ENCODE measurements around the gene MYO7B.
"Not testable (repeated sequence)": the region's sequence is repeated elsewhere in the genome, so short reads cannot be mapped to it uniquely, and the experiment has no call there.

The MYO7B gene

DNA sequence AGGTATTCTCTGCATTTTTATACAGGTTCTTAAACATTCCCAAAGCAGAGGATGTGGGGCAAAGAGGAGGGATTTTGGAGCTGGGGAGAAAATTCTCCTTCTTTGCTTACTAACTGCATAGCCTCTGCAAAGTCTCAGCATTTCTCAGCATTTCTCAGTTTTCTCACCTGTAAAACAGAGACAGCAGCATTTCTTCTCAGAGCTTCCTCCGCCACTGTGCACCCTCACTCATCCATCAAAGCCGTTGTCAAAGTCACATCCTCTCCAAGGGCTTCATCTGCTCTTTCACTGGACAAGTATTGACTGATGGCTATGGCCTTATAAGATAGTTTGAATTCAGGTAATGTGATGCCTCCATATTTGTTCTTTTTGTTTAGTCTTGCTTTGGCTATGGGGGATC lies 17.4 kb downstream of the MYO7B start:
- no peak for DNase-seq

DNA sequence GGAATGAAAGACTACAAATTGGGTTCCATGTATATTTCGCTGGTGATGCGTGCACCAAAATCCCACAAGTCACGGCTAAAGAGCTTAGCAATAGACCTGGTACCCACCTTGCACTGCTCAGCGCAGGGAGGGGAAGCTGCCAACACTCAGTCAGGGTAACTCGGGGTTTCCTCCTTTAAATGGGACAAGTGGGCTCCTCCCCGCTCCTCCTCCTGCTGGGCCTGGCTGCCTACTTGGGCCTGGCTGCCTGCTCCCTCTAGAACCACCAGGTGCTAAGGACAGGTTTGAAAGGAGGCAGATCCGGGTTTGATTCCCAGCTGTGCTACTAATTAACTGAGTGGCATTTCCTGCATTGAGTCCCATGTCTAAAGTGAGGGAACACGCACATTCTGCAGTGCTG lies 23.4 kb downstream of the MYO7B start:
- no peak for DNase-seq

DNA sequence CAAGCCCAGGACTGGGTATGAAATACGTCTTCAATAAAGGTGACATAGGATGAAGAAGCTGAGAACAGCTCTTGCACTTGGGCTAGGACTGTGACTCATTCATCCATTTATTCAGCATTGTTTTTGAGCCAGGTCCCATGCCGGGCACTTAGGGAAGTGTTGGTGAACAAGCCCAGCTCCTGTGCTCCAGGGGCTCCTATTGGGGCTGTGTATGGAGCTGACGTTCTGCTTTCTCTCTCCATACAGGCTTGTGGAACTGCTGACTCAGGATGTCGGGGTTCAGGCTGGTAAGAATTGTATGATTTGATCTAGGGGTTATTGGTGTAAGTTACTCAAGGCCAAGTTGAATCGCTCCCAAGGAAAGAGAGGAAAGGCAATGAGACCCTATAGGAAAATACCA lies 24.0 kb downstream of the MYO7B start:
- no peak for DNase-seq

GRCh38 chr2:127560201-127560930 lies 24.9 kb downstream of the MYO7B start:
- no peak for DNase-seq

DNA sequence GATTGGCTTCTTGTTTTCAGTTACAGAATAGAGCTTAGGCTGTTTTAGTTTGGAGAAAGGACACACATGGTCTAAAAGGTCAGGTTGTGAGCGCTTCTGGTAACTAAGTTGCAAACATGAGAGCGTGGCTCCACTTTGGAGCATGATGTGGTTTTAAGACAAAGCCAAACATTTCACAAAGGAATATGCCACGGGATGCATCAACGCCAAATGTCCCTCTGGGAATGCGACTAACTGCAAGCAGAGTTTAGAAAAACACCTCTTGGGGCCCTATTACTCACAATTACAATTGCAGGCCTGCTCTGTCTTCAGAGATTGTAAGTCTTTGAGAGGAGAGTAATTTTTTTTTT lies 25.4 kb downstream of the MYO7B start:
- DNase-seq: no peak

- DNase-seq: no peak
Observed at GRCh38 chr2:127561371-127561770, 25.9 kb downstream of the MYO7B start.

DNA sequence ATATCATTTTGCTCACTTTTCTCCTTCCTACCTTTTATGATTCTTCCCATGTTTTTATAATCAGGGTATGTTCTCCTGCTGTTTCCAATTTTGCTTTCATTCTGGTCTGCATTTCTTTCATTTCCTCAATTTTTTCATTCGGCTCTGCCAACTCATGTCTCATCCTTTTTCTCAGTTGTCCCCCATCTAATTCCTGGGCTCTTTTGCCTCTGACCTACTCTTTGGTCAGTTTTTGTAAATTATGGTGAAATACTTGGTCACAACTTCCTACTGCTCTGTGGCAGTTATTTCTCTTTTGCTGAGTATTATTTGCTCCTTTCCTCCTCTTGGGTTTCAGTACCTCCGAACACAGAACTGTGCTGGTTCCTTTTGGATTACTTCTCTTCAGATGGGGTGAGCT lies 27.5 kb downstream of the MYO7B start:
- no peak for DNase-seq

GRCh38 chr2:127563458-127564428 lies 28.3 kb downstream of the MYO7B start:
- no peak for DNase-seq

GRCh38 chr2:127564429-127565260 lies 29.2 kb downstream of the MYO7B start:
- DNase-seq: no peak

DNA sequence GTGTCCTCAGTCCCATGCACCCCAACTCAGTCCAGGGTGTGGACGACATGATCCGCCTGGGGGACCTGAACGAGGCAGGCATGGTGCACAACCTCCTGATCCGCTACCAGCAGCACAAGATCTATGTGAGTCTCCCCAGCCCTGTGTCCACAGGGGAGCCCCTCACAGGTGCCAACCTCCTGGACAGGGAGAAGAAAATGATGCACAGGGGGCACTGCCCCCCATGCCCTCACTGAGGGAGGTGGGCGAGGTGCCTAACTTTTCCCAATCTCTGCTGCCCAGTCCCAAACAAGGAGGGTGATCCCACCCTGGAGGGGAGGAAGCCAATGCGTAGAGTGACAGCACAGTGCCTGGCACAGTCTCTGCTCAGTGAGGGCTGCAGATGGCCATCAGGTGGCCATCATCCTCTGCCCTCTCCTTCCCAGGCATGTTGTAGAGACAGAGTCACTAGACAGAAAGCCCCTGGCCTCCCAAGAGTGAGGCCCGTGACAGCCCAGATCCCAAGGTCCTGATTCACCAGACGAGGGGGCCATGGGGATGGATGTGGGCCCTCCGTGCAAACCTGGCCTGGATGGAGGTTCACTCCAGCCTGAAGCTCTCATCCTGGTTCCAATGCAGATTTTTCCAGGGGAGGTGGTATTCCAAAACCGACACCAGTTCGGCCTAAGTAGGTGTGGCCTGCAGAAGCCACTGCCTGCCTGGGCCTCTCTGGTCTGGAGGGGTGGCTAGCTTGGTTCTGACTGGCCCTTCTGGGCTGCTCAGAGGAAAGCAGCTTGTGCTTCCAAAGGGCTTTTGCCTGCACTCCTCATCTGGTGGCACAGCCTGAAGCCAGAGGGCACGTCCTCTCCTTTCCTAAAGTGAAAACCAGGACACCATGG lies 30.0 kb downstream of the MYO7B start:
- DNase-seq: no peak

- DNase-seq: no peak
Observed at GRCh38 chr2:127566139-127566417, 30.6 kb downstream of the MYO7B start.

GRCh38 chr2:127566576-127566975 lies 31.1 kb downstream of the MYO7B start:
- no peak for DNase-seq

DNA sequence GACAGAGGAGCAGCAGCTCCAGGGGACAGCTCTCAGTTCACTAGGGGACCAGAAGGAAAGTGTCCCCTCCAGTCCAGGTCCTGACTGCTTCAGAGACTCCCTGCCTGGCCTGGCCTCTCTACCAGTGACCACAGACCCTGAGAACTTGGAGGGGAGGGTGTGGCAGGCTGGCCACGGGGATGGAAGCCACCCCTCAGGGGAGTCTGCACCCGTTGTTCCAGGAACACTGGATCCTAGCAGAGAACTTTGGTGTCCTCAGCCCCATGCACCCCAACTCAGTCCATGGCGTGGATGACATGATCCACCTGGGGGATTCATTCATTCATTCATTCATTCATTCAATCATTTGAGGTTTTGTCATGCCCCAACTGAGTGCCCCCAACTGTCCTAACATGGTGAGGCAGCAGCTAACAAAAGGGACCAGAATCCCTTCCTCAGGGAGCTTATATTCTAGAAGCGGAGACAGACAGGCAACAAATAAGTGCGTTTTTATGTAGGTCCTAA lies 31.9 kb downstream of the MYO7B start:
- DNase-seq: no peak

DNA sequence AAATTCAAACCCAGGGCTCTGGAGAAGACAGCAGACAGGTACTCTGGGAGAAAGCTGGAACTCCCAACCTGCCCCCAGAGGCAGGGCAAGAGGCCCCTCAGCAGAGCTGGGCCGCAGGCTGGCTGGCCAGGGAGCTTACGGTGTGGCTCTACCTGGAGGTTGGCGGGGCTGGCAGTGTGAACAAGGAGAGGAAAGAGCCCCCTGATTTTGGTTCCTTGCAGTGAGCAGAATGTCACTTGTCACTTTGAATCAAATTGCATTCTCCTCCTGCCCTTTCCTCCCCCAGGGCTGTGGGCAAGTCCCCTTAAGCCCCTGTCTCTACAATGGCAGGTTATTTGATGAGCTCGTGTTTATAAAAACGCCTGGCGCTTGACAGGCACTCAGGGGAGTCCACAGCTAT lies 32.6 kb downstream of the MYO7B start:
- DNase-seq: no peak

DNA sequence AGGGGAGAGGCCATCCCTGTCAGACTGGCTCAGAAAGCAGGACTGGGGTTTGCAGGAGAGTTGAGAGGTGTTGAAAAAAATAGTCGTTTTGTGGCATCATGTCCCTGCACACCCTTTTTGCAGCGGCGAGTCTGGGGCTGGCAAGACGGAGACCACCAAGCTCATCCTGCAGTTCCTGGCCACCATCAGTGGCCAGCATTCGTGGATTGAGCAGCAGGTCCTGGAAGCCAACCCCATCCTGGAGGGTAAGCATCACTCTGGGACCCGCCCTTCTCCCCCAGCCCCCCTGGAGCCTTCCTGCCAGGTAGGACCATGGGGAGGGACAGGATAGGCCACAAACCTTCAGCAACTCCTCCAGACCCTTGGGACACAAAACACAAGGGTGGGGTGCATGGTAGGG lies 34.2 kb downstream of the MYO7B start:
- no peak for DNase-seq

- no peak for DNase-seq
Observed at GRCh38 chr2:127570282-127571250, 35.1 kb downstream of the MYO7B start.

DNA sequence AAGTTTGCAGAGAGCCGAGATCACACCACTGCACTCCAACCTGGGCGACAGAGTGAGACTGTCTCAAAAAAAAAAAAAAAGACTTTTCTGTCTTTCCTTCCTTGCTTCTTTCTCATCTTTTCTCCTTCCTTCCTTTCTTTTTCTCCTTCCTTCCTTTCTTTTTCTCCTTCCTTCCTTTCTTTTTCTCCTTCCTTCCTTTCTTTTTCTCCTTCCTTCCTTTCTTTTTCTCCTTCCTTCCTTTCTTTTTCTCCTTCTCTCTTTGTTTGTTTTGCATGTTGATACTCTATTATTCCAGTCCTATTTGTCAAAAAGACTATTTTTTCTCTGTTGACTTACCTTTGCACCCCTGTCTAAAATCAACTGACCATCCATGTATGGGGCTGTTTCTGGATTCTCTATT lies 36.9 kb downstream of the MYO7B start:
- DNase-seq: not testable (repeated sequence)

DNA sequence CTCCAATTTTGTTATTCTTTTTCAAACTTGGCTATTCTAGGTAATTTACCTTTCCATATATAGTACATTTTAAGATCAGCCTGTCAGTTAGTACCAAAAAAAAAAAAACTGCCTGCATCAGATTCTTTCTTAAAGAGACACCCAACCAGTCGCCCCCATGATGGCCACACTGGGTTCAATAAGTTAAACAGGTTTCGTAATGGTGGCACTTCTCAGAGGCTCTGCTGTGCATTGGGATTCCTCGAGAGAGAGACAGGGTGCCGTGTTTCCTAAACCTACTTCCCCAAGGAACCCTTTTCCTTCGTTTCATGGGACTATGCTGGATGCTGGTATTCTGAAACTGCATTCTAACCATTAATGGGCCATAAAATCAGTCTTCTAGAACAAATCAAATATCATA lies 37.4 kb downstream of the MYO7B start:
- no peak for DNase-seq

DNA sequence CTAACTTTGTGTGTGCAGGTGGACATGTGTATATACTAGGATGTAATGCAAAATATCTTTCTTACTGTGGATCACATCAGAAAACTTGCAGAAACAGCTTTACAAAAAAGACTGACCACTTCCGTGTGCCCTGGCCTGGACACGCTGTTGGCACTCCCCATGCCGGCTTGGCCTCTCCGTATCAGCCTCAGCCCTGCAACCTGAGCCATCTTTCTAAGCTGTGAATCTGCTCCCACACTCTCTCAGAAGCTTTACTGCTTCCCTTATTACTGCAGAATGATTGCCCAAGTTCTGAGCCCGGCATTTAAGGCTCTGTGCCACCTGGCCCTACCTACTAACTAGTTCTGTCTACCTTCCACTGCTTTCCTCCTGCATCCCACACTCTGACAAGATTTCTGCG lies 37.8 kb downstream of the MYO7B start:
- no peak for DNase-seq

GRCh38 chr2:127573771-127574170 lies 38.3 kb downstream of the MYO7B start:
- DNase-seq: no peak

DNA sequence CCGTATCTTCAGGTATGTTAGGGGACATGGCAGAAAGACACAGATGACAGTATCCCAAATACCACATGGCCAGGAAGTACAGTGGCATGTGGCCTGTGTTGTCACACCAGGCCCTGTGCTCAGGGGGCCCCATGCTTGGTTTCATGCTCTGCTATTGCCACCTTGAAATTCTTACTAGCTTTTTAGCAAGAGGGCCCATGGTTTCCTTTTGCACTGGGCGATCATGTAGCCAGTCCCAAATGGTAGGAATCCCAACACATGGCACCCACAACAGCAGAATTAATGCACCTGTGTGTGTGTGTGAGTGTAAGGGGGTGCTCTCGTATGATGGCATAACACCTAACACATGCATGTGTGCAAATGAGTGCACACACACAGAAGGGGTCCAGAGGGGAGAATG lies 39.2 kb downstream of the MYO7B start:
- DNase-seq: no peak
